Spleen (tissue), 11 donors: ENCODE data around the gene MAMSTR. TPM values are rescaled to one million over a fixed set of nuclear protein-coding genes. Genes with fewer than 3 reads are reported as not detected.
A peak's percentile ranks its signal among the peaks of the same experiment; 100 is the strongest.

ENCODE experiments used
- DNase-seq: peaks from one replicate; pipeline ENCODE4 v3.0.0-alpha.2; 2020
- H3K27ac ChIP-seq, 8 donors: fragments of 200-600 bp; sonication (generic) in 7 of 8; 1 replicate in 4 of 8; 2 replicates in 4 of 8; pipeline versions ENCODE4 v1.5.0 to v1.8.0; 2016 to 2021; ENCODE audit warnings: inconsistent platforms in 4 of 8, mild to moderate bottlenecking in 4 of 8, moderate library complexity in 1 of 8
- H3K27me3 ChIP-seq, 7 donors: fragments of 200-600 bp; sonication (generic) in 6 of 7; replicated peaks in 1 of 7; 1 replicate in 4 of 7; 2 replicates in 3 of 7; pipeline versions ENCODE4 v1.5.0 to v1.8.0; 2016 to 2021; ENCODE audit warnings: inconsistent platforms in 3 of 7, mild to moderate bottlenecking in 1 of 7
- H3K36me3 ChIP-seq, 6 donors: fragments of 200-600 bp; sonication (generic) in 5 of 6; 1 replicate in 4 of 6; 2 replicates in 2 of 6; pipeline versions ENCODE4 v1.5.0 to v1.8.0; 2016 to 2021; ENCODE audit warnings: inconsistent platforms in 2 of 6
- H3K4me1 ChIP-seq, 6 donors: fragments of 200-600 bp; sonication (generic) in 5 of 6; 1 replicate in 3 of 6; 2 replicates in 3 of 6; pipeline versions ENCODE4 v1.5.0 to v1.8.0; 2016 to 2021; ENCODE audit warnings: inconsistent platforms in 3 of 6
- H3K4me3 ChIP-seq, 8 donors: fragments of 200-600 bp; sonication (generic) in 7 of 8; 1 replicate in 4 of 8; 2 replicates in 4 of 8; pipeline versions ENCODE4 v1.5.0 to v1.8.0; 2016 to 2021; ENCODE audit warnings: inconsistent platforms in 4 of 8, mild to moderate bottlenecking in 4 of 8, moderate library complexity in 2 of 8
- H3K9me3 ChIP-seq, 8 donors: fragments of 200-600 bp; sonication (generic) in 7 of 8; 1 replicate in 4 of 8; 2 replicates in 4 of 8; pipeline versions ENCODE4 v1.5.0 to v1.8.0; 2016 to 2021; ENCODE audit warnings: inconsistent platforms in 4 of 8
- POLR2A ChIP-seq, 3 donors: fragments of 450-650 bp; IDR thresholded peaks; one replicate each; pipeline ENCODE4 v1.5.1; 2017; ENCODE audit warnings: antibody characterized with exemption in 3 of 3, mild to moderate bottlenecking in 1 of 3
- POLR2AphosphoS5 ChIP-seq, 3 donors: sonication (generic); formaldehyde crosslinking; IDR thresholded peaks; one replicate each; pipeline ENCODE4 v1.5.1; 2017; ENCODE audit warnings: antibody characterized with exemption in 3 of 3
- WGBS, 5 donors: extraction: QIAGEN DNeasy Blood & Tissue Kit in 3 of 5; methylation state at CpG; one replicate each; pipeline versions ENCODE4 v1.1.5 to v1.1.7; 2013 to 2018; 5-methylcytosine and 5-hydroxymethylcytosine counted together
- intact Hi-C: fragments of 100-400 bp; cut with DNase I; formaldehyde crosslinking; loops from one replicate; pipeline ENCODE4 v1.15.0; 2023; ENCODE audit warnings: low total_unique reads
- polyA plus RNA-seq, 3 donors: library from polyadenylated mRNA; stranded (reverse); fragments of 200-250 nt; gene quantifications; one replicate each; pipeline ENCODE4 v1.2.1, GENCODE V29; 2013
- total RNA-seq, 7 donors: library from RNA; depleted of rRNA in 3 of 7; stranded (reverse); fragments of >200 nt in 3 of 7; fragmentation: NEBNext Ultra II Directional in 4 of 7; extraction: Animal tissue kit (Norgen Biotek cat#: 25700) in 4 of 7; gene quantifications; one replicate each; pipeline versions ENCODE4 v1.1.0 to v1.2.1, GENCODE V29; 2016 to 2021
- TF ChIP-seq, protein P1 (sequence below), 11 experiments: fragments of 200-600 bp in 7 of 11; fragments of 450-650 bp in 4 of 11; sonication (generic) in 4 of 11; IDR thresholded peaks in 8 of 11; conservative IDR thresholded peaks in 3 of 11; 1 replicate in 7 of 11; 2 replicates in 4 of 11; pipeline versions ENCODE4 v1.4.0 to v1.8.0; 2016 to 2021; ENCODE audit warnings: antibody characterized with exemption in 11 of 11, inconsistent platforms in 4 of 11, mild to moderate bottlenecking in 1 of 11
- donor health status: healthy with polysubstance abuse.
- donor health status: DM: no; HTN: no; CAD: no; lungs with moderate emphysema.
- donor health status: DM: no; HTN: no; CAD: no.
- donor health status: Bipolar disorder and iron deficiency.
- donor health status: healthy.
- donor health status: DM: no; HTN: no; CAD: no.
- donor health status: DM: yes; HTN: yes; CAD: no.

Gene MAMSTR
- total and polyA plus RNA-seq, 10 donors: 0.93 to 10.7 (median 3.9) TPM

GRCh38 chr19:48756212-48756611 lies 36.7 kb upstream of the MAMSTR start:
- Histone ChIP-seq H3K4me3 (no peak overlapping the region), H3K4me1 (peaks cover 10 to 42% (median 21%) of the 10 kb centered on the region in 6 donors), H3K27me3 (peaks cover 0 to 63% (median 21%) of the 10 kb centered on the region in 7 donors), H3K36me3 (no peaks in the 10 kb centered on the region), H3K9me3 (no peaks in the 10 kb centered on the region), H3K27ac (no peak overlapping the region)
- TF ChIP-seq POLR2A (IDR thresholded peaks at IDR 0.05) (no peak), POLR2AphosphoS5 (IDR thresholded peaks at IDR 0.05) (no peak)
- TF ChIP-seq, protein P1, sequence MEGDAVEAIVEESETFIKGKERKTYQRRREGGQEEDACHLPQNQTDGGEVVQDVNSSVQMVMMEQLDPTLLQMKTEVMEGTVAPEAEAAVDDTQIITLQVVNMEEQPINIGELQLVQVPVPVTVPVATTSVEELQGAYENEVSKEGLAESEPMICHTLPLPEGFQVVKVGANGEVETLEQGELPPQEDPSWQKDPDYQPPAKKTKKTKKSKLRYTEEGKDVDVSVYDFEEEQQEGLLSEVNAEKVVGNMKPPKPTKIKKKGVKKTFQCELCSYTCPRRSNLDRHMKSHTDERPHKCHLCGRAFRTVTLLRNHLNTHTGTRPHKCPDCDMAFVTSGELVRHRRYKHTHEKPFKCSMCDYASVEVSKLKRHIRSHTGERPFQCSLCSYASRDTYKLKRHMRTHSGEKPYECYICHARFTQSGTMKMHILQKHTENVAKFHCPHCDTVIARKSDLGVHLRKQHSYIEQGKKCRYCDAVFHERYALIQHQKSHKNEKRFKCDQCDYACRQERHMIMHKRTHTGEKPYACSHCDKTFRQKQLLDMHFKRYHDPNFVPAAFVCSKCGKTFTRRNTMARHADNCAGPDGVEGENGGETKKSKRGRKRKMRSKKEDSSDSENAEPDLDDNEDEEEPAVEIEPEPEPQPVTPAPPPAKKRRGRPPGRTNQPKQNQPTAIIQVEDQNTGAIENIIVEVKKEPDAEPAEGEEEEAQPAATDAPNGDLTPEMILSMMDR (IDR thresholded peaks at IDR 0.05 in 8 of 11, conservative IDR thresholded peaks at IDR 0.05 in 3 of 11): no peak
- intact Hi-C loops: no loop called here
- no peak for DNase-seq
- 90 to 100% (median 93%) methylated on average over 7 to 11 of the region's 11 CpGs for whole genome bisulfite sequencing, 5 donors

GRCh38 chr19:48755787-48756186 lies 36.3 kb upstream of the MAMSTR start:
- intact Hi-C loops: no loop called here
- no peak overlapping the region for H3K4me3 ChIP-seq
- DNase-seq: no peak
- TF ChIP-seq, protein P1 (IDR thresholded peaks at IDR 0.05 in 8 of 11, conservative IDR thresholded peaks at IDR 0.05 in 3 of 11): no peak
- TF ChIP-seq POLR2A (IDR thresholded peaks at IDR 0.05) (no peak), POLR2AphosphoS5 (IDR thresholded peaks at IDR 0.05) (no peak)
- 71 to 91% (median 83%) methylated on average over 5 of the region's 5 CpGs for WGBS, 5 donors
- H3K4me1 ChIP-seq: peaks cover 10 to 44% (median 22%) of the 10 kb centered on the region in 6 donors
- peaks cover 0 to 65% (median 21%) of the 10 kb centered on the region in 7 donors for H3K27me3 ChIP-seq
- H3K36me3 ChIP-seq: no peaks in the 10 kb centered on the region
- H3K27ac ChIP-seq: no peak overlapping the region
- no peaks in the 10 kb centered on the region for H3K9me3 ChIP-seq

GRCh38 chr19:48755084-48755641 lies 35.6 kb upstream of the MAMSTR start, which contains the start of gene FGF21:
Gene FGF21, plus strand, starts transcription at chr19:48755524. Its CDS starts 713 bp downstream, at chr19:48756237.
- Histone ChIP-seq H3K9me3 (no peaks in the 10 kb centered on the region), H3K27me3 (peaks cover 0 to 62% (median 21%) of the 10 kb centered on the region in 7 donors), H3K27ac (peak within 1 kb of the TSS in 5 of 8 donors; percentile 75 to 81 (median 77)), H3K4me3 (no peak within 1 kb of the TSS), H3K4me1 (peaks cover 10 to 44% (median 23%) of the 10 kb centered on the region in 6 donors), H3K36me3 (peaks cover 0 to 5% (median 0%) of the 10 kb centered on the region in 6 donors)
- intact Hi-C loops: no loop called here
- 82 to 91% (median 89%) methylated on average over 4 of the region's 4 CpGs for WGBS, 5 donors
- no peak for DNase-seq
- TF ChIP-seq POLR2AphosphoS5 (IDR thresholded peaks at IDR 0.05) (no peak), POLR2A (IDR thresholded peaks at IDR 0.05) (no peak)
- TF ChIP-seq, protein P1 (IDR thresholded peaks at IDR 0.05 in 8 of 11, conservative IDR thresholded peaks at IDR 0.05 in 3 of 11): no peak

DNA sequence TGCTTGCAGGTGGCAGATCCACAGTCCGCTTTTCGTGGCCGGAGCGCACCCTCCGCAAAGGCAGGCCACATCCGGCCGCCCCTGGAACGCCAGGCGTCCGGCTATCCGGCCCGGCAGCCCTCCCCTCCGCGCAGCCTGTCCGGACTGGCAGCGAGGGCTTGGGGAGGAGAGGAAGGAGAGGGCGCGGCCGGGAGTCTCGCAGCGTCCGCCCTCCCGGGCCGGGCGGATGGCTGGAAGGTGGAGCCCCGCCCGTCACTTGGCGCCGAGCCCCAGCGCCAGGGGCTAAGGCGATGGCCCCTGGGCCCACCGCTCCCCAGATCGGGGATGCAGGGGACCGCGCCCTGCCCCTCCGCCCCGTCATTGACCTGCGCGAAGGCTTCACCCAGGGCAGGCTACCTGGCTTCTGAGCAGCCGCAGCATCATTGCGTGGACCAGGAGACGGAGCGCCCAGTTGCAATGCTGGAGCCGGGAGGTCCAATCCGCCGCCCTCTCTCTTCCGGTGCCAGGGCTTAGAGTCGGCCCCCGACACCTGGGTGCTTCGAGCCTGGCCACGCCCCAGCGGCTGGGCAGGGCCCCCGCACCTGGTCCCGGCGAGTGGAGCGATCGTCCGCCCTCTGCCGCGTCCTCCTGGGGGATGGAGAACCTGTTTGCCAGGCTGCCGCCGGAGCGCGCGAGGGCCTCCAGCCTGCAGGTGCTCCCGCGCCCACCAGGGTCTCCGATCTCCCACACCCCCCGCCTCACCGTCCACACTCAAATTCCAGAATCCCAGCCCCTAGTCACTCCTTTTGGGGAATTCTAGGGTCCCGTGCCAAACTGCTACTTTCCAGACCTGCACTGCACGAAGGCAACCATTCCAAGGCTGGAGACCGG lies 33.2 kb upstream of the MAMSTR start, which contains the start of gene FUT1:
FUT1 (minus strand) TSS at position 146 of the 870 bp plus-strand sequence. CDS start 1,360 bp downstream, outside the sequence.
- WGBS, 5 donors: 2 to 3% (median 2%) methylated on average over 35 to 73 of the region's 73 CpGs
- peak within 1 kb of the TSS; percentile 55 to 81 (median 76) for H3K27ac ChIP-seq
- peaks cover 0 to 58% (median 21%) of the 10 kb centered on the region in 7 donors for H3K27me3 ChIP-seq
- DNase-seq: peak; percentile 89
- peak within 1 kb of the TSS; percentile 37 to 69 (median 40) for H3K4me3 ChIP-seq
- intact Hi-C loops: no loop called here
- TF ChIP-seq POLR2A (IDR thresholded peaks at IDR 0.05): peak in 1 of 3 donors; percentile 8
- TF ChIP-seq, protein P1 (IDR thresholded peaks at IDR 0.05 in 8 of 11, conservative IDR thresholded peaks at IDR 0.05 in 3 of 11): peak in 1 of 11 experiments; percentile 3
- peak; percentile 77 to 90 (median 90) for TF ChIP-seq POLR2AphosphoS5 (IDR thresholded peaks at IDR 0.05)
- peaks cover 0 to 18% (median 0%) of the 10 kb centered on the region in 6 donors for H3K36me3 ChIP-seq
- H3K4me1 ChIP-seq: peaks cover 10 to 66% (median 34%) of the 10 kb centered on the region in 6 donors
- H3K9me3 ChIP-seq: no peaks in the 10 kb centered on the region
